OCI-LY3 (cell line): ENCODE results near the gene FABP1.

Experiments
- H2AFZ ChIP-seq: fragments of 200-600, 300-600 bp; shearing (Covaris generic); 2 replicates; pipeline ENCODE4 v1.6.0; 2014; ENCODE audit warnings: antibody characterized with exemption, low read depth, low read length
- H3K27ac ChIP-seq: fragments of 200-600, 300-600 bp; sonication (generic); 2 replicates; pipeline ENCODE4 v1.5.1; 2014; ENCODE audit warnings: mild to moderate bottlenecking, low read length, moderate library complexity, mixed read lengths
- H3K27me3 ChIP-seq: fragments of 200-600, 300-600 bp; sonication (generic); 2 replicates; pipeline ENCODE4 v1.6.1; 2014; ENCODE audit warnings: low read depth, low read length, mixed read lengths
- H3K36me3 ChIP-seq: fragments of 200-600, 300-600 bp; sonication (generic); replicated peaks from 2 replicates; pipeline ENCODE3; 2014; ENCODE audit warnings: low read depth, low read length, mixed read lengths
- H3K4me1 ChIP-seq: fragments of 300-600, 200-600 bp; sonication (generic); 2 replicates; pipeline ENCODE4 v1.6.1; 2014; ENCODE audit warnings: low read length, mixed read lengths
- H3K4me2 ChIP-seq: fragments of 200-600, 300-600 bp; sonication (generic); 2 replicates; pipeline ENCODE4 v1.6.1; 2014; ENCODE audit warnings: low read length, mixed read lengths
- H3K4me3 ChIP-seq: fragments of 300-600, 200-600 bp; sonication (generic); 2 replicates; pipeline ENCODE4 v1.5.1; 2014; ENCODE audit warnings: antibody characterized with exemption, mild to moderate bottlenecking, low read length, moderate library complexity
- H3K79me2 ChIP-seq: fragments of 300-600, 200-600 bp; shearing (Covaris generic); 2 replicates; pipeline ENCODE4 v1.6.1; 2014; ENCODE audit warnings: mild to moderate bottlenecking, low read length, mixed read lengths
- H3K9ac ChIP-seq: fragments of 300-600, 200-600 bp; shearing (Covaris generic); 2 replicates; pipeline ENCODE4 v1.6.0; 2014; ENCODE audit warnings: mild to moderate bottlenecking, low read length, moderate library complexity
- H3K9me3 ChIP-seq: fragments of 200-600, 300-600 bp; shearing (Covaris generic); 2 replicates; pipeline ENCODE4 v1.6.1; 2014; ENCODE audit warnings: low read length, mixed read lengths; ENCODE audit not compliant: insufficient read depth
- H4K20me1 ChIP-seq: fragments of 200-600, 300-600 bp; sonication (generic); 2 replicates; pipeline ENCODE4 v1.6.1; 2016; ENCODE audit warnings: low read length, mixed read lengths; ENCODE audit not compliant: insufficient read depth
- EZH2phosphoT487 ChIP-seq: fragments of 200-600 bp; shearing (Covaris generic); IDR thresholded peaks from 2 replicates; pipeline ENCODE4 v1.6.1; 2018; ENCODE audit warnings: antibody characterized with exemption, mixed run types, low read depth
- TF ChIP-seq, protein P1 (sequence below): fragments of 200-600, 300-600 bp; sonication (generic); IDR thresholded peaks from 2 replicates; pipeline ENCODE4 v1.5.1; 2014; ENCODE audit warnings: antibody characterized with exemption, low read length, low read depth

FABP1 gene

DNA sequence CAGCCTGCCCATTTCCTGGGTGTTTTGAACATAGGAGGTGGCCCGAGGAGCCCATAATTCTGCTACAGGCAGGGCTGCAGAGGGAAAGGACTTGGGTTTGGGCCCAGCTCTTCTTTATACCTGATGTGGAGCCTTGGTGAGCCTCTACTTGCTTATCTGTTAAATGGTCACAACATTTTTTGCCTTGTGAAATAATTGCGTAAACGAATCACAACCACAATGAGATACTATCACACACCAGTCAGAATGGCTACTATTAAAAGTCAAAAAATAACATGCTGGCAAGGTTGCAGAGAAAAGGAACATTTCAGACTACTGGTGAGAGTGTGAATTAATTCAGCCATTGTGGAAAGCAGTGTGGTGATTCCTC is 4.1 kb upstream of the FABP1 start:
- H3K27ac ChIP-seq = no peak overlapping the region
- H3K4me1 ChIP-seq = no peaks in the 10 kb centered on the region
- no peaks in the 10 kb centered on the region for H4K20me1 ChIP-seq
- no peaks in the 10 kb centered on the region for H3K9me3 ChIP-seq
- H2AFZ ChIP-seq = no peak overlapping the region
- H3K79me2 ChIP-seq = no peaks in the 10 kb centered on the region
- H3K9ac ChIP-seq = no peak overlapping the region
- TF ChIP-seq, protein P1, sequence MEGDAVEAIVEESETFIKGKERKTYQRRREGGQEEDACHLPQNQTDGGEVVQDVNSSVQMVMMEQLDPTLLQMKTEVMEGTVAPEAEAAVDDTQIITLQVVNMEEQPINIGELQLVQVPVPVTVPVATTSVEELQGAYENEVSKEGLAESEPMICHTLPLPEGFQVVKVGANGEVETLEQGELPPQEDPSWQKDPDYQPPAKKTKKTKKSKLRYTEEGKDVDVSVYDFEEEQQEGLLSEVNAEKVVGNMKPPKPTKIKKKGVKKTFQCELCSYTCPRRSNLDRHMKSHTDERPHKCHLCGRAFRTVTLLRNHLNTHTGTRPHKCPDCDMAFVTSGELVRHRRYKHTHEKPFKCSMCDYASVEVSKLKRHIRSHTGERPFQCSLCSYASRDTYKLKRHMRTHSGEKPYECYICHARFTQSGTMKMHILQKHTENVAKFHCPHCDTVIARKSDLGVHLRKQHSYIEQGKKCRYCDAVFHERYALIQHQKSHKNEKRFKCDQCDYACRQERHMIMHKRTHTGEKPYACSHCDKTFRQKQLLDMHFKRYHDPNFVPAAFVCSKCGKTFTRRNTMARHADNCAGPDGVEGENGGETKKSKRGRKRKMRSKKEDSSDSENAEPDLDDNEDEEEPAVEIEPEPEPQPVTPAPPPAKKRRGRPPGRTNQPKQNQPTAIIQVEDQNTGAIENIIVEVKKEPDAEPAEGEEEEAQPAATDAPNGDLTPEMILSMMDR = no peak
- no peak for TF ChIP-seq EZH2phosphoT487
- H3K36me3 ChIP-seq = no peaks in the 10 kb centered on the region
- H3K4me3 ChIP-seq = no peak overlapping the region
- H3K4me2 ChIP-seq = no peak overlapping the region
- peaks cover 14% of the 10 kb centered on the region; the same call in 1 of the 2 replicates for H3K27me3 ChIP-seq

- H2AFZ ChIP-seq = no peak overlapping the region
- no peaks in the 10 kb centered on the region for H3K9me3 ChIP-seq
- no peak overlapping the region for H3K4me2 ChIP-seq
- no peaks in the 10 kb centered on the region for H3K36me3 ChIP-seq
- H3K4me3 ChIP-seq = no peak overlapping the region
- H3K4me1 ChIP-seq = no peaks in the 10 kb centered on the region
- no peaks in the 10 kb centered on the region for H4K20me1 ChIP-seq
- H3K27ac ChIP-seq = no peak overlapping the region
- no peak overlapping the region for H3K9ac ChIP-seq
- TF ChIP-seq, protein P1 = no peak
- no peak for TF ChIP-seq EZH2phosphoT487
- H3K79me2 ChIP-seq = no peaks in the 10 kb centered on the region
- peaks cover 8% of the 10 kb centered on the region for H3K27me3 ChIP-seq
These were observed 3.5 kb upstream of the FABP1 start for GRCh38 chr2:88131201-88131998.

GRCh38 chr2:88129313-88129959 is 1.6 kb upstream of the FABP1 start:
- Histone ChIP-seq H3K79me2 (no peaks in the 10 kb centered on the region), H3K4me1 (no peaks in the 10 kb centered on the region), H3K4me3 (no peak overlapping the region), H3K9me3 (no peaks in the 10 kb centered on the region), H3K9ac (no peak overlapping the region), H4K20me1 (no peaks in the 10 kb centered on the region), H3K27ac (no peak overlapping the region), H3K27me3 (peaks cover 2% of the 10 kb centered on the region; the same call in 1 of the 2 replicates), H3K36me3 (no peaks in the 10 kb centered on the region), H3K4me2 (no peak overlapping the region), H2AFZ (no peak overlapping the region)
- TF ChIP-seq, protein P1 = no peak
- no peak for TF ChIP-seq EZH2phosphoT487

DNA sequence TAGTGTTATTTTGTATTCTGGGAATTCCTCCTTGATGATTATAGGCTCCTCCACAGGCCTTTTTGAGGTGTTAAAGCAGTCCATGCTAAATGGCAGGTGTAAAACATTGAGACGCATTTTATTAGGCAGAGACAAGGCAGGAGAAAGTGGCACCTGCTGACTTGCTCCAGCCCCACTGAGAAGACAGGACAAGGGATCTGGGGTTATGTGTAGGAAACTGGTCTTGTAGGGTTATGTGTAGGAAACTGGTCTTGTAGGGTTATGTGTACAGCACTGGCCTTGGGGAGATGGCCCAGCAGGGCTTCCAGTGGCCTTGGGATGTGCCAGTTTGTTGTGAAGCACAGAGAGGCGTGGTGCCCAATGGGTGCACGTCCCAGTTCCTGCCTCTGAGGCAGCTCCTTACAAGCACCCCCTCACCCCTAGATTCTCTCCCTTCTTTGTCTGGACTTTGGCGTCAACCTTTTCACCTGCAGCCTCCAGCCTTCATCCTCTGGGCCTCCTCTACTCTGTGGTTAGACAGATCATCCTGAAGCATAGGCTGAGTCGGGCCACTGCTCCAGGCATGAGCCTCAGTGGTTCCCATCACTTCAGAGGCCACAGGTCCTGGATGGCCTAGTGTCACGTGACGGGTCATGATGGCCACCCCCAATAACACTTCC is 921 bp upstream of the FABP1 start:
- TF ChIP-seq, protein P1 = no peak
- no peak for TF ChIP-seq EZH2phosphoT487
- Histone ChIP-seq H4K20me1 (no peaks in the 10 kb centered on the region), H3K4me1 (no peaks in the 10 kb centered on the region), H2AFZ (no peak overlapping the region), H3K36me3 (no peaks in the 10 kb centered on the region), H3K4me3 (no peak overlapping the region), H3K9ac (no peak overlapping the region), H3K27ac (no peak overlapping the region), H3K4me2 (no peak overlapping the region), H3K27me3 (peaks cover 8% of the 10 kb centered on the region; the same call in 1 of the 2 replicates), H3K9me3 (no peaks in the 10 kb centered on the region), H3K79me2 (no peaks in the 10 kb centered on the region)
